ENCODE results near the gene TMPRSS13. TPM values are rescaled to one million over a fixed set of nuclear protein-coding genes. Genes with fewer than 3 reads are reported as not detected.

TMPRSS13 gene
- total and polyA plus RNA-seq, 2 of the 13 experiments (the other 11 are each of a cell fraction or from before 2014, with no cell fraction given): not detected

- in situ Hi-C loops (cut with HindIII; ENCODE audit: extremely low pct_ligation_motif_present, low pct_unique_long_range_greater_than_20kb) (loop anchor here (25.0 kb wide), 1 partner anchor 488 kb away; no protein-coding TSS in a partner anchor), intact Hi-C loops (cut with micrococcal nuclease; ENCODE audit: unreplicated experiment) (no loop called here)
- TF ChIP-seq NFE2L1 (CRISPR knock-in tag; IDR thresholded peaks at IDR 0.05; ENCODE audit: borderline replicate concordance) (no peak), ZNF460 (CRISPR knock-in tag; IDR thresholded peaks at IDR 0.05; ENCODE audit: borderline replicate concordance) (no peak), U2AF1 (optimal IDR thresholded peaks at IDR 0.05; ENCODE audit: low read depth, low read length) (no peak), MED1 (CRISPR knock-in tag; IDR thresholded peaks at IDR 0.05) (no peak), HNF1B (CRISPR knock-in tag; IDR thresholded peaks at IDR 0.05) (no peak), ZNF552 (CRISPR knock-in tag; IDR thresholded peaks at IDR 0.05; ENCODE audit: borderline replicate concordance) (no peak), RNF219 (CRISPR knock-in tag; IDR thresholded peaks at IDR 0.05) (no peak), FIP1L1 (IDR thresholded peaks at IDR 0.05; ENCODE audit: borderline replicate concordance, insufficient read depth, low read depth, low read length) (no peak), ZC3H13 (CRISPR knock-in tag; IDR thresholded peaks at IDR 0.05) (no peak), AKNA (CRISPR knock-in tag; IDR thresholded peaks at IDR 0.05; ENCODE audit: borderline replicate concordance) (no peak), TGIF2 (CRISPR knock-in tag; IDR thresholded peaks at IDR 0.05) (no peak), DMAP1 (CRISPR knock-in tag; IDR thresholded peaks at IDR 0.05) (no peak)
Measured at GRCh38 chr11:117925198-117925925, 3.8 kb downstream of the TMPRSS13 start.

More at GRCh38 chr11:117925198-117925925, 3.8 kb downstream of the TMPRSS13 start:
- Histone ChIP-seq H3K4me3 (replicated peaks in 1 of 3; ENCODE audit: insufficient read depth in 1 of 3, low read depth in 2 of 3, low read length in 3 of 3) (no peak overlapping the region), H3K4me1 (ENCODE audit: insufficient read depth, low read length) (no peaks in the 10 kb centered on the region), H2AFZ (ENCODE audit: low read length) (no peak overlapping the region), H3K27me3 (ENCODE audit: control insufficient read depth in 1 of 2, insufficient read depth in 2 of 2, low read length in 2 of 2) (peaks cover 2 to 26% of the 10 kb centered on the region in 2 experiments; a peak in 4 of 5 replicates), H3K36me3 (replicated peaks in 1 of 2; ENCODE audit: control insufficient read depth in 1 of 2, insufficient read depth in 2 of 2, low read length in 2 of 2) (no peaks in the 10 kb centered on the region), H4K20me1 (ENCODE audit: insufficient read depth, low read length) (no peaks in the 10 kb centered on the region), H3K4me2 (ENCODE audit: low read depth, low read length) (no peak overlapping the region), H3K79me2 (ENCODE audit: insufficient read depth, low read length) (no peaks in the 10 kb centered on the region), H3K9me3 (ENCODE audit: low read length) (no peaks in the 10 kb centered on the region), H3K27ac (ENCODE audit: extremely low read length, insufficient read depth, low read length) (no peak overlapping the region), H3K9ac (ENCODE audit: insufficient read depth, low read depth, low read length) (no peak overlapping the region)
- ChIA-PET POLR2A (no interaction called here), CTCF (ENCODE audit: low intra/inter-chr PET ratio, low total read pairs) (no interaction called here)
- ATAC-seq (no peak), FAIRE-seq (no peak), DNase-seq (ENCODE audit: low spot score) (no peak)
- BruUV-seq (replicated peaks): no TSS peak
- 55% methylated on average over 7 of the region's 11 CpGs for WGBS (ENCODE audit: low lambda C conversion rate)

All from HepG2 (cell line).